ENCODE data around the gene PSMD12.
"Not testable (repeated sequence)": the region's sequence is repeated elsewhere in the genome, so short reads cannot be mapped to it uniquely, and the experiment has no call there.

PSMD12 gene

DNA sequence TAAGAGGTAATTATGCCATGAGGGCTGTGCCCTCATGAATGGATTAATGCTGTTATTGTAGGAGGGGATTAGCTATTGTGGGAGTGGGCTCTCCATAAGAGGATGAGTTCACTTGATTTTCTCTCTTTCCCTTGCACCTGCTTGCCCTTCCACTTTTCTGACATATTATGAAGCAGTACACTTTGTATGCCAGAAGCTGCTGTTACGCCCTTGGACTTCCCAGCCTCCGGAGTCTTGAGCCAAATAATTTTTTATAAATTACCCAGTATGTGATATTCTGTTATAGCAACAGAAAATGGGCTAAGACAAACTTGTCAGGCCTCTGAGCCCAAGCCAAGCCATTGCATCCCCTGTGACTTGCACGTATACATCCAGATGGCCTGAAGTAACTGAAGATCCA is 38.4 kb downstream of the PSMD12 start:
- H3K27me3 Mint-ChIP-seq (ENCODE audit: low read depth, poor library complexity) = peaks cover 14% of the 10 kb centered on the region
- H3K4me1 Mint-ChIP-seq = no peaks in the 10 kb centered on the region
- H3K27ac Mint-ChIP-seq = no peak overlapping the region
- H3K36me3 Mint-ChIP-seq (ENCODE audit: low read depth) = no peaks in the 10 kb centered on the region
- H3K4me3 Mint-ChIP-seq = no peak overlapping the region
- TF ChIP-seq, protein P1, sequence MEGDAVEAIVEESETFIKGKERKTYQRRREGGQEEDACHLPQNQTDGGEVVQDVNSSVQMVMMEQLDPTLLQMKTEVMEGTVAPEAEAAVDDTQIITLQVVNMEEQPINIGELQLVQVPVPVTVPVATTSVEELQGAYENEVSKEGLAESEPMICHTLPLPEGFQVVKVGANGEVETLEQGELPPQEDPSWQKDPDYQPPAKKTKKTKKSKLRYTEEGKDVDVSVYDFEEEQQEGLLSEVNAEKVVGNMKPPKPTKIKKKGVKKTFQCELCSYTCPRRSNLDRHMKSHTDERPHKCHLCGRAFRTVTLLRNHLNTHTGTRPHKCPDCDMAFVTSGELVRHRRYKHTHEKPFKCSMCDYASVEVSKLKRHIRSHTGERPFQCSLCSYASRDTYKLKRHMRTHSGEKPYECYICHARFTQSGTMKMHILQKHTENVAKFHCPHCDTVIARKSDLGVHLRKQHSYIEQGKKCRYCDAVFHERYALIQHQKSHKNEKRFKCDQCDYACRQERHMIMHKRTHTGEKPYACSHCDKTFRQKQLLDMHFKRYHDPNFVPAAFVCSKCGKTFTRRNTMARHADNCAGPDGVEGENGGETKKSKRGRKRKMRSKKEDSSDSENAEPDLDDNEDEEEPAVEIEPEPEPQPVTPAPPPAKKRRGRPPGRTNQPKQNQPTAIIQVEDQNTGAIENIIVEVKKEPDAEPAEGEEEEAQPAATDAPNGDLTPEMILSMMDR (IDR thresholded peaks at IDR 0.05) = no peak
- H3K9me3 Mint-ChIP-seq = peaks cover 10% of the 10 kb centered on the region
- DNase-seq = no peak

DNA sequence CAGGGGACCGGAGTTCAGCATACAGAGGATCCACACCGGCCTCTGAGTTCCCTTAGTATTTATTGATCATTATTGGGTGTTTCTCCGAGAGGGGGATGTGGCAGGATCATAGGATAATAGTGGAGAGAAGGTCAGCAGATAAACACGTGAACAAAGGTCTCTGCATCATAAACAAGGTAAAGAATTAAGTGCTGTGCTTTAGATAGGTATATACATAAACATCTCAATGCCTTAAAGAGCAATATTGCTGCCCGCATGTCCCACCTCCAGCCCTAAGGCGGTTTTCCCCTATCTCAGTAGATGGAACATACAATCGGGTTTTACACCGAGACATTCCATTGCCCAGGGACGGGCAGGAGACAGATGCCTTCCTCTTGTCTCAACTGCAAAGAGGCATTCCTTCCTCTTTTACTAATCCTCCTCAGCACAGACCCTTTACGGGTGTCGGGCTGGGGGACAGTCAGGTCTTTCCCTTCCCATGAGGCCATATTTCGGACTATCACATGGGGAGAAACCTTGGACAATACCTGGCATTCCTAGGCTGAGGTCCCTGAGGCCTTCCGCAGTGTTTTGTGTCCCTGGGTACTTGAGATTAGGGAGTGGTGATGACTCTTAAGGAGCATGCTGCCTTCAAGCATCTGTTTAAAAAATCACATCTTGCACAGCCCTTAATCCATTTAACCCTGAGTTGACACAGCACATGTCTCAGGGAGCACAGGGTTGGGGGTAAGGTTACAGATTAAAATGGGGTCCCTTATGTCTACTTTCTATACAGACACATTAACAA is 39.2 kb downstream of the PSMD12 start:
- H3K4me3 Mint-ChIP-seq; H3K27ac Mint-ChIP-seq; H3K9me3 Mint-ChIP-seq; H3K4me1 Mint-ChIP-seq; H3K36me3 Mint-ChIP-seq (ENCODE audit: low read depth); DNase-seq: not testable (repeated sequence)
- peaks cover 14% of the 10 kb centered on the region for H3K27me3 Mint-ChIP-seq (ENCODE audit: low read depth, poor library complexity)

DNA sequence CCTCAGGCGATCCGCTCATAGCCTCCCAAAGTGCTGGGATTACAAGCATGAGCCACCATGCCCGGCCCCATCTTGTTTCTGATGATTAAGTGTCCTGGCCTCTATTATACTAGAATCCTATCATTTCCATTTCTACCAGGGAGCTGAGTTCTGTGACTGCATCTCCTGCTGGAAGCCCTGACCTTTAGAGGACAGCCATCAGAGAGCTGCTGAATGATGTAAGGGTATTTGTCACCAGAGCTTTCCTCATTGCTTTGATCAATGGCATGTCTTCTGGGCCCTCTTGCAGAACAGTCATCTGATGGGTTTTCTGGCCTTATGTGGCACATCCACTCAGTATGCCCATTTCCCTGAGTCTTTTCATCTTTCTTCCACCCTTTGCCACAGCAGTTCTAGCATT is 39.9 kb downstream of the PSMD12 start:
- Mint-ChIP-seq H3K36me3 (ENCODE audit: low read depth) (no peaks in the 10 kb centered on the region), H3K27me3 (ENCODE audit: low read depth, poor library complexity) (peaks cover 14% of the 10 kb centered on the region), H3K4me3 (no peak overlapping the region), H3K4me1 (no peaks in the 10 kb centered on the region), H3K9me3 (peaks cover 10% of the 10 kb centered on the region), H3K27ac (no peak overlapping the region)
- no peak for DNase-seq
- TF ChIP-seq, protein P1 (IDR thresholded peaks at IDR 0.05) = no peak

DNA sequence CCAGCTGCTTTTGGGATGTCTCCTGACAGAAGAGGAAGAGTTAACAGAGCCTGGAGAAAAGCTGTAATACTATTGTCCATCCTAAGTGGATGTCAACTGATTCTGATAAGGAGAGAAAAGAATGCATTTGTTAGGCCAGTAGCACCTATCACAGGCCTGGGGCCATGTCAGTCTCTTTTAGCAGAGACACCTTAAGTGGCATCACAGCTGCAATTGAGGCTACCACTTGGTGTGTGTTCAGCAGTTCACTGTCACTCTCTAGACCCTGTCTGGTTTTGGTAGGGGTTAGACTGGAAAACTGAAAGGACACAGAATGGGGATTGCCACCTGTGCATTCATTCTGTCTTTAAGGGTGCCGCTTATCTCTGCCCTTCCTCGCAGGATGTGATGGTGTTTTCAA is 42.0 kb downstream of the PSMD12 start:
- H3K4me1 Mint-ChIP-seq = no peaks in the 10 kb centered on the region
- no peak overlapping the region for H3K4me3 Mint-ChIP-seq
- H3K9me3 Mint-ChIP-seq = peaks cover 10% of the 10 kb centered on the region
- no peaks in the 10 kb centered on the region for H3K36me3 Mint-ChIP-seq (ENCODE audit: low read depth)
- TF ChIP-seq, protein P1 (IDR thresholded peaks at IDR 0.05) = no peak
- H3K27me3 Mint-ChIP-seq (ENCODE audit: low read depth, poor library complexity) = peaks cover 8% of the 10 kb centered on the region
- H3K27ac Mint-ChIP-seq = no peak overlapping the region
- no peak for DNase-seq

DNA sequence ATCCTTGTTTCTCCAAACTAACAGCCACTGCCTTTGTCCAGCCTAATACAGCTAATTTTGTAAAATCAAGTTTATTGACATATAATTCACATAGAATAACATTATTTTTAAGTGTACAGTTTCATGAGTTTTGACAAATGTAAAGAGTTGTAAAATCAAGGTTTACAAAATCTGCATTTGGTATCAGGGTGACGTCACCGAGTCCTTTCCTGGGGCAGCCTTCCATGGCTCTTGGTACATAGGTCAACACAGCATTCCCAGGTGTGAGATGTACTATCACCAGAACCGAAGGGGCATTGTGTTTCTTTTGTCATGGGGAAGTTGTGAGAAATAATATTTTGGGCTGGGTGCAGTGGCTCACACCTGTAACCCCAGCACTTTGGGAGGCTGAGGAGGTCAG is 42.9 kb downstream of the PSMD12 start:
- no peaks in the 10 kb centered on the region for H3K4me1 Mint-ChIP-seq
- no peak overlapping the region for H3K4me3 Mint-ChIP-seq
- no peak overlapping the region for H3K27ac Mint-ChIP-seq
- H3K9me3 Mint-ChIP-seq = peaks cover 5% of the 10 kb centered on the region
- DNase-seq = no peak
- peaks cover 9% of the 10 kb centered on the region for H3K27me3 Mint-ChIP-seq (ENCODE audit: low read depth, poor library complexity)
- H3K36me3 Mint-ChIP-seq (ENCODE audit: low read depth) = no peaks in the 10 kb centered on the region
- TF ChIP-seq, protein P1 (IDR thresholded peaks at IDR 0.05) = no peak

DNA sequence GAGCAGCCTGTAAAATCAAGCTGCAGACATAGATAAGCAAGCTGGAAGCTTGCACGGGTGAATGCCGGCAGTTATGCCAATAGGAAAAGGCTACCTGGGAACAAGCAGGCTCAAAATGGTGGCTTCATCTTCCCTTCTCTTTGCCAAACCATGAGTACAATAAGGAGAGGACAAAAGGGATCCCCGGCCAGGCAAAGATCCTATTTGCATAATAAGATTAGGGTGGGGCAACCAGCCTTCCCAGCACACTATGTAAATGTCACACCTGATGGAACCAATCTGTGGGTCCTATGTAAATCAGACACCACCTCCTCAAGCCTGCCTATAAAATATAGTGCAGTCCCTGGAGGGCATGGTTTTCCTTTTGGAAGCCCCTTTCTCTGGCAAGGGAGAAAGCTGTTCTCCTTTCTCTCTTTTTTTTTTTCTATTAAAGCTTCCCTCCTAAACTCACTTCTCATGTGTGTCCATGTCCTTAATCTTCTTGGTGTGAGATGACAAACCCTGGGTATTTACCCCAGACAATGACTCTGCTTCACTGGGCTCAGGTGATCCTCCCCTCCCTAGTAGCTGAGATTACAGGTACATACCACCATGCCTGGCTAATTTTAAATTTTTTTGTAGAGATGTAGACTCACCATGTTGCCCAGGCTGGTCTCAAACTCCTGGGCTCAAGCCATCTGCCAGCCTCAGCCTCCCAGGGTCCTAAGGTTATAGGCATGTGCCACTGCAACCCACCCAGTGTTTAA is 44.2 kb downstream of the PSMD12 start:
- Mint-ChIP-seq H3K4me3 (no peak overlapping the region), H3K4me1 (no peaks in the 10 kb centered on the region), H3K36me3 (ENCODE audit: low read depth) (no peaks in the 10 kb centered on the region), H3K27ac (no peak overlapping the region), H3K9me3 (no peaks in the 10 kb centered on the region), H3K27me3 (ENCODE audit: low read depth, poor library complexity) (peaks cover 9% of the 10 kb centered on the region)
- TF ChIP-seq, protein P1 (IDR thresholded peaks at IDR 0.05) = no peak
- DNase-seq = peak; percentile 15

DNA sequence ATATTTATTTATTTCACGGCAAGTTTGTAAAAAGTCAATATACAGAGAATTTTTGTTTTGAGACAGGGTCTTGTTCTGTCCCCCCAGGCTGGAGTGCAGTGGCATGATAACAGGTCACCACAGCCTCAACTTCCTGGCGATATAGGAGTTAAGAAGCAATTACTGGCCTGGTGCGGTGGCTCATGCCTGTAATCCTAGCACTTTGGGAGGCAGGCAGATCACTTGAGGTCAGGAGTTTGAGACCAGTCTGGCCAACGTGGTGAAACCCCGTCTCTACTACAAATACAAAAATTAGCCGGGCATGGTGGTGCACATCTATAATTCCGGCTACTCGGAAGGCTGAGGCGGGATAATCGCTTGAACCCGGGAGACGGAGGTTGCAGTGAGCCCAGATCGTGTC is 44.9 kb downstream of the PSMD12 start:
- H3K9me3 Mint-ChIP-seq; H3K27ac Mint-ChIP-seq; H3K36me3 Mint-ChIP-seq (ENCODE audit: low read depth); DNase-seq; H3K4me3 Mint-ChIP-seq; H3K4me1 Mint-ChIP-seq; H3K27me3 Mint-ChIP-seq (ENCODE audit: low read depth, poor library complexity): not testable (repeated sequence)

Data from nephron progenitor cell (in vitro differentiated cells).